Mucosa of descending colon (tissue), 3 donors: ENCODE results near the gene LNX1. TPM values are rescaled to one million over a fixed set of nuclear protein-coding genes. Genes with fewer than 3 reads are reported as not detected.
"Not testable (repeated sequence)": the region's sequence is repeated elsewhere in the genome, so short reads cannot be mapped to it uniquely, and the experiment has no call there.

Experiments
- ATAC-seq: fragments of 200-7000 bp; cut with Tn5 transposase; one replicate; pipeline ENCODE4 v1.9.1; 2020; ENCODE audit warnings: mild to moderate bottlenecking, moderate library complexity
- DNase-seq, 3 donors: peaks; one replicate each; pipeline ENCODE4 v3.0.0-alpha.2; 2020
- H3K36me3 ChIP-seq: fragments of 200-600 bp; one replicate; pipeline ENCODE4 v1.8.0; 2021; ENCODE audit warnings: low read depth, mild to moderate bottlenecking
- H3K4me1 ChIP-seq: fragments of 200-600 bp; one replicate; pipeline ENCODE4 v1.8.0; 2021; ENCODE audit warnings: low read depth, mild to moderate bottlenecking
- H3K4me3 ChIP-seq: fragments of 200-600 bp; one replicate; pipeline ENCODE4 v1.8.0; 2021; ENCODE audit warnings: mild to moderate bottlenecking
- H3K9me3 ChIP-seq: fragments of 200-600 bp; one replicate; pipeline ENCODE4 v1.8.0; 2021; ENCODE audit warnings: mild to moderate bottlenecking
- CTCF ChIP-seq: fragments of 200-600 bp; IDR thresholded peaks from one replicate; pipeline ENCODE4 v1.8.0; 2022; ENCODE audit warnings: antibody characterized with exemption, mild to moderate bottlenecking
- intact Hi-C, 2 donors: fragments of 100-400 bp; cut with DNase I in 1 of 2; cut with micrococcal nuclease in 1 of 2; formaldehyde crosslinking; loops; one replicate each; pipeline versions ENCODE4 v1.11.0 to v1.11.1; 2022; cut with DNase I, micrococcal nuclease
- total RNA-seq, 3 donors: library from RNA; stranded (reverse); fragmentation: NEBNext Ultra II Directional in 2 of 3; extraction: Animal tissue kit (Norgen Biotek cat#: 25700) in 2 of 3; gene quantifications; one replicate each; pipeline versions ENCODE4 v1.2.1 to v1.2.4, GENCODE V29; 2021 to 2023
- donor health status: DM: no; HTN: no; CAD: no; lungs with moderate emphysema.
- donor health status: DM: no; HTN: no; CAD: no.
- donor health status: DM: no; HTN: yes; CAD: no.

Gene LNX1
- total RNA-seq, 3 donors from 2014 or later, result 8.2 to 24.3 (median 23.2) TPM

GRCh38 chr4:53478671-53479456 lies 112.4 kb downstream of the LNX1 start:
- no peak for DNase-seq
- ATAC-seq, result no peak
- no peaks in the 10 kb centered on the region for H3K36me3 ChIP-seq
- TF ChIP-seq CTCF, result no peak
- H3K4me1 ChIP-seq, result no peaks in the 10 kb centered on the region
- H3K4me3 ChIP-seq, result no peak overlapping the region
- no peaks in the 10 kb centered on the region for H3K9me3 ChIP-seq
- intact Hi-C loops, result no loop called here

GRCh38 chr4:53477636-53478035 lies 113.7 kb downstream of the LNX1 start:
- Histone ChIP-seq H3K4me1 (no peaks in the 10 kb centered on the region), H3K9me3 (no peaks in the 10 kb centered on the region), H3K36me3 (no peaks in the 10 kb centered on the region), H3K4me3 (no peak overlapping the region)
- ATAC-seq, result no peak
- no peak for DNase-seq
- TF ChIP-seq CTCF, result no peak
- intact Hi-C loops, result no loop called here

GRCh38 chr4:53477038-53477565 lies 114.2 kb downstream of the LNX1 start:
- ATAC-seq, result no peak
- DNase-seq, result no peak

GRCh38 chr4:53476232-53477037 lies 114.9 kb downstream of the LNX1 start:
- H3K9me3 ChIP-seq, result no peaks in the 10 kb centered on the region

More at GRCh38 chr4:53477038-53477565, 114.2 kb downstream of the LNX1 start:
- H3K4me1 ChIP-seq, result no peaks in the 10 kb centered on the region
- H3K9me3 ChIP-seq, result no peaks in the 10 kb centered on the region
- intact Hi-C loops, result no loop called here
- H3K4me3 ChIP-seq, result no peak overlapping the region
- no peaks in the 10 kb centered on the region for H3K36me3 ChIP-seq
- TF ChIP-seq CTCF, result no peak

GRCh38 chr4:53466576-53466975 lies 124.7 kb downstream of the LNX1 start:
- H3K4me1 ChIP-seq, DNase-seq, H3K36me3 ChIP-seq, intact Hi-C loops, H3K4me3 ChIP-seq, ATAC-seq: not testable (repeated sequence)
- peaks cover 10% of the 10 kb centered on the region for H3K9me3 ChIP-seq

More at GRCh38 chr4:53476232-53477037, 114.9 kb downstream of the LNX1 start:
- no peak for ATAC-seq
- Histone ChIP-seq H3K4me3 (no peak overlapping the region), H3K4me1 (no peaks in the 10 kb centered on the region), H3K36me3 (no peaks in the 10 kb centered on the region)
- no peak for TF ChIP-seq CTCF
- intact Hi-C loops, result no loop called here
- DNase-seq, result no peak

GRCh38 chr4:53465891-53466290 lies 125.4 kb downstream of the LNX1 start:
- intact Hi-C loops, result no loop called here
- ATAC-seq, result no peak
- TF ChIP-seq CTCF, result no peak
- Histone ChIP-seq H3K36me3 (no peaks in the 10 kb centered on the region), H3K9me3 (peaks cover 10% of the 10 kb centered on the region), H3K4me1 (no peaks in the 10 kb centered on the region), H3K4me3 (no peak overlapping the region)
- DNase-seq, result no peak
